Fibroblast of villous mesenchyme (primary cell): ENCODE results near the gene DHX40. TPM values are rescaled to one million over a fixed set of nuclear protein-coding genes. Genes with fewer than 3 reads are reported as not detected.
A peak's percentile ranks its signal among the peaks of the same experiment; 100 is the strongest.

Experiments used
- DNase-seq: peaks from one replicate; pipeline ENCODE4 v3.0.0-alpha.2; 2010; ENCODE audit warnings: low read depth
- H3K4me3 ChIP-seq: 2 replicates; pipeline ENCODE4 v1.5.1; 2011; ENCODE audit warnings: low read depth, mild to moderate bottlenecking, low read length
- CTCF ChIP-seq: IDR thresholded peaks from 2 replicates; pipeline ENCODE4 v1.5.1; 2012; ENCODE audit warnings: low read depth, mild to moderate bottlenecking, low read length; ENCODE audit not compliant: insufficient read depth
- total RNA-seq: library from RNA; depleted of rRNA; stranded (reverse); fragments of >200 nt; gene quantifications from 2 replicates; pipeline ENCODE4 v1.2.3, GENCODE V29; 2012

Gene DHX40
- total RNA-seq, 1 donor: 66.9 TPM

- DNase-seq: no peak
- H3K4me3 ChIP-seq: peak overlapping the region; percentile 98
- no peak for TF ChIP-seq CTCF
Measured at GRCh38 chr17:59620064-59620359, 54.6 kb downstream of the DHX40 start.

DNA sequence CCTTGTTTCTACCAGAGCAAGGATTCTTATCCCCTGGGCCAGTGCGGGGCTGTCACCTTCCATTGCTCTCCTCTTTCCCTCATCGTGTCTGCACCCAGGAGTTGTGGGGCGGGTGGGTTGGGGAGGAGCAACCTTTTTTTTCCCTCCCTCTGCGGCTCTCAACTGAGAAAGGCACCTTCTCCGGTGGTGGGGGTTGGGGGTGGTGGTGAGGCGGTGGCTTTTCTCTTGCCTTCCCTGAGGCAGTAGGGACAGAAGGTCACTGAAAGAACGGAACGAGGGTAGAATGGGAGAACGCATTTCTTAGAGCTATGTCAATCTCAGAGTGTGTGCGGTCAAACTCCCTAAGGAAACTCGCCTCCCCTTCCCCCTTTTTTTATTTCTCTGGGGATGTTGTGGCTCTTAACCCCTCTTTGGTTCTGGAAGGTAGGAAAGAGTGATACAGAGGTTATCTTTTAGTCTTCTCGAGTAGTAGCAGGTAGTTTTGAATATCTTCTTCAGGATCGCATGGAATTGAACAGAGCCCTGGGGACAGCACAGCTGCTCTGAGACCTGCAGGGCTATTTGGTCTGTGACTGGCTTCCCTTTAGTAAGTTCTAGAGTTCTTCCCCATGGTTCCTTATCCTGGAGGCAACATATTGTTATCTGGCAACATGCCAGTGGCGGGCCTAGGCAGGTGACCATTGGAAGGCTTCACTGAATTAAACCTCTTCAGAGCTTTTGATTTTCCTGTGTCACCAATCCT lies 55.3 kb downstream of the DHX40 start:
- H3K4me3 ChIP-seq: peak overlapping the region; percentile 98
- no peak for TF ChIP-seq CTCF
- peak; percentile 52 for DNase-seq

- peak overlapping the region; percentile 98 for H3K4me3 ChIP-seq
- peak; percentile 24 for DNase-seq
- TF ChIP-seq CTCF: no peak
Measured at GRCh38 chr17:59621771-59622170, 56.4 kb downstream of the DHX40 start.

DNA sequence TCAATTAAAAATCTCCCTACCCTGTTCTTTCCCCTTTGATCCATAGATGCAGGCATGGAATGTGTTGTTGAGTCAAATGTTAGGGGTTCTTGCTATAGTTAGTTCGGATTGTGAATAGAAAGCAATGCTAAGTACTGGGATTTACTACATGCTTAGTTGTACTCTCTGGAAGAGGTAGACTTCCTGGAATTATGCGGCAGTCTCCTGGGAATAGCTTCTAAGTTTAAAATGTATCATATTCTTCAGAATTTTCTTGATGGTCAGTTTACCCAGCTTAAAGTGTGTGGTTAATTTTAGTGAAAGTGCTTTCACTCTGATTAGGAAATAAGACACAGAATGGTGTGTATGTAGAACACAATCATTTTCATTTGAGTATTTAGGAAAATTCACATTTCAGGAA lies 57.7 kb downstream of the DHX40 start:
- H3K4me3 ChIP-seq: peak overlapping the region; percentile 98
- peak; percentile 18 for DNase-seq
- TF ChIP-seq CTCF: no peak

- TF ChIP-seq CTCF: no peak
- no peak overlapping the region for H3K4me3 ChIP-seq
- no peak for DNase-seq
Measured at GRCh38 chr17:59626756-59627155, 61.3 kb downstream of the DHX40 start.

DNA sequence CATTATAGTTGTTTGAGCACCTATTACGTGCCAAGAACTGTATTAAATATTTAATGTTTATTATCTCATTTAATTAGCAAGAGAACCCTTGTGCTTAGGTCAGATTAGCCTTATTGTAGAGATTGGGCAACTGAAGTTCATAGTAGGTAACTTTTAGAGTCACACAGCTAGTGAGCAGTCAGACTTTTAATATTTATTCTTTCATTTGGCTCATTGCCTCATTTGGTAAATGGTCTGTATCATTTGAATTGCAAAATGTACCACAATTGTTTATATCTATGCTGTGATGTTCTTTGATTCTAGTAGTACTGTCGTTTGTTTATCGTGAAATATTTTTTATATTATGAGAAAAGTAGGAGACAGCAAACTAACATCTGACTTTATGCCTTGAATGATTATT lies 61.9 kb downstream of the DHX40 start:
- peak; percentile 60 for DNase-seq
- H3K4me3 ChIP-seq: no peak overlapping the region
- no peak for TF ChIP-seq CTCF

GRCh38 chr17:59627770-59628171 lies 62.4 kb downstream of the DHX40 start:
- TF ChIP-seq CTCF: no peak
- DNase-seq: peak; percentile 34
- no peak overlapping the region for H3K4me3 ChIP-seq
